ENCODE results near the gene GNAL. TPM values are rescaled to one million over a fixed set of nuclear protein-coding genes. Genes with fewer than 3 reads are reported as not detected.

The GNAL gene
- total RNA-seq, 4 donors from 2014 or later = 13.3 to 22.0 (median 19.9) TPM

- H3K36me3 ChIP-seq = no peaks in the 10 kb centered on the region
- intact Hi-C loops (cut with DNase I) = no loop called here
- 88% methylated on average over 16 of the region's 16 CpGs for WGBS
- H3K4me3 ChIP-seq = no peak overlapping the region
- H3K27me3 ChIP-seq = peaks cover 0 to 51% (median 8%) of the 10 kb centered on the region in 4 donors
- H3K4me1 ChIP-seq = peaks cover 8 to 22% (median 19%) of the 10 kb centered on the region in 4 donors
- no peak for DNase-seq (ENCODE audit: extremely low spot score)
- no peak overlapping the region for H3K27ac ChIP-seq (replicated peaks in 1 of 4)
- TF ChIP-seq POLR2AphosphoS5 (IDR thresholded peaks at IDR 0.05) (no peak), POLR2A (IDR thresholded peaks at IDR 0.05; ENCODE audit: low read depth) (no peak), EP300 (IDR thresholded peaks at IDR 0.05) (no peak)
- TF ChIP-seq, protein P1, sequence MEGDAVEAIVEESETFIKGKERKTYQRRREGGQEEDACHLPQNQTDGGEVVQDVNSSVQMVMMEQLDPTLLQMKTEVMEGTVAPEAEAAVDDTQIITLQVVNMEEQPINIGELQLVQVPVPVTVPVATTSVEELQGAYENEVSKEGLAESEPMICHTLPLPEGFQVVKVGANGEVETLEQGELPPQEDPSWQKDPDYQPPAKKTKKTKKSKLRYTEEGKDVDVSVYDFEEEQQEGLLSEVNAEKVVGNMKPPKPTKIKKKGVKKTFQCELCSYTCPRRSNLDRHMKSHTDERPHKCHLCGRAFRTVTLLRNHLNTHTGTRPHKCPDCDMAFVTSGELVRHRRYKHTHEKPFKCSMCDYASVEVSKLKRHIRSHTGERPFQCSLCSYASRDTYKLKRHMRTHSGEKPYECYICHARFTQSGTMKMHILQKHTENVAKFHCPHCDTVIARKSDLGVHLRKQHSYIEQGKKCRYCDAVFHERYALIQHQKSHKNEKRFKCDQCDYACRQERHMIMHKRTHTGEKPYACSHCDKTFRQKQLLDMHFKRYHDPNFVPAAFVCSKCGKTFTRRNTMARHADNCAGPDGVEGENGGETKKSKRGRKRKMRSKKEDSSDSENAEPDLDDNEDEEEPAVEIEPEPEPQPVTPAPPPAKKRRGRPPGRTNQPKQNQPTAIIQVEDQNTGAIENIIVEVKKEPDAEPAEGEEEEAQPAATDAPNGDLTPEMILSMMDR (IDR thresholded peaks at IDR 0.05) = no peak
- no peaks in the 10 kb centered on the region for H3K9me3 ChIP-seq
Observed at GRCh38 chr18:11750171-11750570, 61.1 kb downstream of the GNAL start.

DNA sequence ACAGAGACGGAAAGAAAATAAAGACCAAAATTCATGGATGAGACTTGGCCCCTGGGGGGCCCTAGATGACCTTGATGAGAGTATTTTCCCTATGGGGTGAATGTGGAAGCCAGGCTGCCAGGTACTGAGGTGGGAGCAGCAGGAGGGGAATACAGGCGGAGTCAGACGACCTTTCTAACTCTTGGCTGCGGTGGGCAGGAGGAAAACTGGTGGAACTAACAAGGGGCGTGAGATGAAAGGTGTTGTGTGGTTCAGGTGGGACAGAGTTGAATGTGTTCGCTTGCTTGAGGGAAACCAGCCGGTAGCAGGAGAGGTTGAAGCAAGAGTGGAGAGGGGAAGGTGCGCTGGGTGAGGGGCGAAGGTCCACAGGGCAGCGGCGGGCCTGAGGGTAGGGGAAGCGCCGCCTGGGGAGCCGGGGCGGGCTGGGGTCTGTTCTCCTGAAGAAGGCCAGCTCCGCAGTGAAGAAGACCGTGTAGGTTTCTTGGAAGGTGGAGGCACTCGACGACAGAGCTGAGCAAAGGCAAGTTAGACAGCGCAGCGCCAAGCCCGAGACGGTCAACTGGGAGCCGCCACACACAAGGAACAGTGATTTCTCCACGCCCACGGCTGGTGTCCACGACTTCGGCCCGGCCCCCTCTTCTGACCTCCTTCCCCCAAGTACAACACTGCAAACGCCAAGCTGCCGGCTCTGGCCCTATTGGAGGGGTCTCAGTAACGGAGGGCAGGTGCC is 61.7 kb downstream of the GNAL start:
- no peak overlapping the region for H3K27ac ChIP-seq (replicated peaks in 1 of 4)
- intact Hi-C loops (cut with DNase I) = no loop called here
- peaks cover 0 to 51% (median 8%) of the 10 kb centered on the region in 4 donors for H3K27me3 ChIP-seq
- TF ChIP-seq POLR2AphosphoS5 (IDR thresholded peaks at IDR 0.05) (no peak), EP300 (IDR thresholded peaks at IDR 0.05) (no peak), POLR2A (IDR thresholded peaks at IDR 0.05; ENCODE audit: low read depth) (no peak)
- TF ChIP-seq, protein P1 (IDR thresholded peaks at IDR 0.05) = no peak
- no peaks in the 10 kb centered on the region for H3K36me3 ChIP-seq
- DNase-seq (ENCODE audit: extremely low spot score) = no peak
- peaks cover 8 to 22% (median 19%) of the 10 kb centered on the region in 4 donors for H3K4me1 ChIP-seq
- 82% methylated on average over 32 of the region's 32 CpGs for WGBS
- no peaks in the 10 kb centered on the region for H3K9me3 ChIP-seq
- H3K4me3 ChIP-seq = peak overlapping the region; percentile 44 to 58 (median 48)

- H3K27me3 ChIP-seq = peaks cover 0 to 44% (median 8%) of the 10 kb centered on the region in 4 donors
- DNase-seq (ENCODE audit: extremely low spot score) = no peak
- H3K4me3 ChIP-seq = peak overlapping the region; percentile 44 to 58 (median 48)
- H3K27ac ChIP-seq (replicated peaks in 1 of 4) = no peak overlapping the region
- no peaks in the 10 kb centered on the region for H3K9me3 ChIP-seq
- WGBS = 8% methylated on average over 15 of the region's 81 CpGs
- H3K36me3 ChIP-seq = no peaks in the 10 kb centered on the region
- TF ChIP-seq, protein P1 (IDR thresholded peaks at IDR 0.05) = no peak
- TF ChIP-seq EP300 (IDR thresholded peaks at IDR 0.05) = no peak
- TF ChIP-seq POLR2A (IDR thresholded peaks at IDR 0.05; ENCODE audit: low read depth) = no peak
- no peak for TF ChIP-seq POLR2AphosphoS5 (IDR thresholded peaks at IDR 0.05)
- intact Hi-C loops (cut with DNase I) = no loop called here
- peaks cover 8 to 22% (median 19%) of the 10 kb centered on the region in 4 donors for H3K4me1 ChIP-seq
Observed at GRCh38 chr18:11751341-11752115, 62.5 kb downstream of the GNAL start.

- intact Hi-C loops (cut with DNase I) = no loop called here
- H3K4me3 ChIP-seq = peak overlapping the region; percentile 44 to 58 (median 48)
- no peak for DNase-seq (ENCODE audit: extremely low spot score)
- H3K36me3 ChIP-seq = no peaks in the 10 kb centered on the region
- no peak overlapping the region for H3K27ac ChIP-seq (replicated peaks in 1 of 4)
- TF ChIP-seq POLR2A (IDR thresholded peaks at IDR 0.05; ENCODE audit: low read depth) (no peak), POLR2AphosphoS5 (IDR thresholded peaks at IDR 0.05) (no peak), EP300 (IDR thresholded peaks at IDR 0.05) (no peak)
- TF ChIP-seq, protein P1 (IDR thresholded peaks at IDR 0.05) = no peak
- 2% methylated on average over 53 of the region's 64 CpGs for WGBS
- H3K9me3 ChIP-seq = no peaks in the 10 kb centered on the region
- H3K27me3 ChIP-seq = peaks cover 0 to 39% (median 8%) of the 10 kb centered on the region in 4 donors
- H3K4me1 ChIP-seq = peaks cover 8 to 22% (median 19%) of the 10 kb centered on the region in 4 donors
Observed at GRCh38 chr18:11752116-11752911, 63.2 kb downstream of the GNAL start.
